ENCODE data around the gene ITGA3.

GRCh38 chr17:50035421-50035879, 20.5 kb upstream of the ITGA3 start:
- TF ChIP-seq CTCF (IDR thresholded peaks at IDR 0.05 in 8 of 11, conservative IDR thresholded peaks at IDR 0.05 in 3 of 11) (no peak), POLR2AphosphoS5 (IDR thresholded peaks at IDR 0.05) (peak in 1 of 3 donors; percentile 20)

Measured in spleen (tissue), 7 donors.